ENCODE results near the gene ANAPC2.

ANAPC2 gene

GRCh38 chr9:137152844-137153405 lies 35.4 kb downstream of the ANAPC2 start:
- 94% methylated on average over 7 of the region's 7 CpGs for WGBS (ENCODE audit: insufficient coverage)
- Histone ChIP-seq H3K4me1 (ENCODE audit: control extremely low read depth in 1 of 4, control insufficient read depth in 4 of 4, insufficient read depth in 4 of 4, low read length in 3 of 4) (peaks cover 0 to 14% (median 8%) of the 10 kb centered on the region in 4 experiments), H3K27ac (ENCODE audit: insufficient read depth in 1 of 2, low read depth in 1 of 2, low read length in 2 of 2, poor library complexity in 1 of 2, severe bottlenecking in 2 of 2) (no peak overlapping the region), H3K36me3 (ENCODE audit: control insufficient read depth in 4 of 4, insufficient read depth in 4 of 4, low read length in 3 of 4) (no peaks in the 10 kb centered on the region), H3K4me3 (ENCODE audit: control insufficient read depth in 1 of 7, extremely low read depth in 1 of 7, insufficient read depth in 4 of 7, low read depth in 2 of 7, low read length in 6 of 7) (no peak overlapping the region), H3K27me3 (replicated peaks in 2 of 5; ENCODE audit: control insufficient read depth in 4 of 5, insufficient read depth in 5 of 5, low read length in 4 of 5) (peaks cover 0 to 49% (median 14%) of the 10 kb centered on the region in 5 experiments), H3K9me3 (ENCODE audit: control extremely low read depth in 1 of 5, control insufficient read depth in 4 of 5, insufficient read depth in 2 of 5, low read depth in 1 of 5, low read length in 4 of 5) (no peaks in the 10 kb centered on the region)
- ChIA-PET POLR2A (no interaction called here), CTCF (no interaction called here)
- DNase-seq: no peak

- no peaks in the 10 kb centered on the region for H3K36me3 ChIP-seq (ENCODE audit: control insufficient read depth in 4 of 4, insufficient read depth in 4 of 4, low read length in 3 of 4)
- H3K4me1 ChIP-seq (ENCODE audit: control extremely low read depth in 1 of 4, control insufficient read depth in 4 of 4, insufficient read depth in 4 of 4, low read length in 3 of 4): no peaks in the 10 kb centered on the region
- DNase-seq: peak in 2 of 3 donors; percentile 59 to 66
- H3K4me3 ChIP-seq (ENCODE audit: control insufficient read depth in 1 of 7, extremely low read depth in 1 of 7, insufficient read depth in 4 of 7, low read depth in 2 of 7, low read length in 6 of 7): no peak overlapping the region
- H3K27me3 ChIP-seq (replicated peaks in 2 of 5; ENCODE audit: control insufficient read depth in 4 of 5, insufficient read depth in 5 of 5, low read length in 4 of 5): peaks cover 0 to 47% (median 6%) of the 10 kb centered on the region in 5 experiments
- ChIA-PET POLR2A (no interaction called here), CTCF (interaction anchor here (1.0 kb wide), 1 partner anchor 73 kb away, joined by 3 read pairs; no protein-coding TSS in a partner anchor)
- no peaks in the 10 kb centered on the region for H3K9me3 ChIP-seq (ENCODE audit: control extremely low read depth in 1 of 5, control insufficient read depth in 4 of 5, insufficient read depth in 2 of 5, low read depth in 1 of 5, low read length in 4 of 5)
- no peak overlapping the region for H3K27ac ChIP-seq (ENCODE audit: insufficient read depth in 1 of 2, low read depth in 1 of 2, low read length in 2 of 2, poor library complexity in 1 of 2, severe bottlenecking in 2 of 2)
- WGBS (ENCODE audit: insufficient coverage): 22% methylated on average over 27 of the region's 34 CpGs
Measured at GRCh38 chr9:137150617-137151457, 37.5 kb downstream of the ANAPC2 start.

DNA sequence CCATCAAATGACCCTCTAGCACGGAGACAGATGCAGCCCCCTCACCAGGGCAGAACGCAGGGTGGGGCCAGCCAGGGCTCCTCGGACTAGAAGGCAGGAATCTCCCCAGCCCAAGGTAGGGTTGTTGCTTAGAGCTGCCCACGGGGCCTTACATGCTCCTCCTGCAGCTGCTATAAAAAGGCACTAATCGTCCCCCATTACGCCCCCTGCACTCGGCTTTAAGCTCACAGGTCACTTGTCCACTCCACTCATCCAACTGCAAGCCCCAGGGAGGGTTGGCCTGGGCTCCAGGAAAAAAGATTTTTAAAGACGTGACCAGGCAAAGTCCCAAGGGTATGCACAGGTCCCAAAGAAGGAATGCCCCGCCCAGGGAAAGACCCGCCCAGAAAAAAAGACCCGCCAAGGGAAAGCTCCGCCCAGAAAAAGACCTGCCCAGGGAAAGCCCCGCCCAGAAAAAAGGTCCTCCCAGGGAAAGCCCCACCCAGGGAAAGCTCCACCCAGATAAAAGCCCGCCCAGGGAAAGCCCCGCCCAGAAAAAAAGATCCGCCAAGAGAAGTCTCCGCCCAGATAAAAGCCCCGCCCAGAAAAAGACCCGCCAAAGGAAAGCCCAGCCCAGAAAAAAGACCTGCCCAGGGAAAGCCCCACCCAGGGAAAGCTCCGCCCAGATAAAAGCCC lies 38.3 kb downstream of the ANAPC2 start:
- H3K9me3 ChIP-seq (ENCODE audit: control extremely low read depth in 1 of 5, control insufficient read depth in 4 of 5, insufficient read depth in 2 of 5, low read depth in 1 of 5, low read length in 4 of 5): no peaks in the 10 kb centered on the region
- 63% methylated on average over 17 of the region's 20 CpGs for WGBS (ENCODE audit: insufficient coverage)
- no peak for DNase-seq
- H3K4me3 ChIP-seq (ENCODE audit: control insufficient read depth in 1 of 7, extremely low read depth in 1 of 7, insufficient read depth in 4 of 7, low read depth in 2 of 7, low read length in 6 of 7): no peak overlapping the region
- no peaks in the 10 kb centered on the region for H3K36me3 ChIP-seq (ENCODE audit: control insufficient read depth in 4 of 4, insufficient read depth in 4 of 4, low read length in 3 of 4)
- H3K27ac ChIP-seq (ENCODE audit: insufficient read depth in 1 of 2, low read depth in 1 of 2, low read length in 2 of 2, poor library complexity in 1 of 2, severe bottlenecking in 2 of 2): no peak overlapping the region
- peaks cover 0 to 42% (median 3%) of the 10 kb centered on the region in 5 experiments for H3K27me3 ChIP-seq (replicated peaks in 2 of 5; ENCODE audit: control insufficient read depth in 4 of 5, insufficient read depth in 5 of 5, low read length in 4 of 5)
- POLR2A ChIA-PET: no interaction called here
- CTCF ChIA-PET: interaction anchor here (1.0 kb wide), 1 partner anchor 74 kb away, joined by 3 read pairs; no protein-coding TSS in a partner anchor
- no peaks in the 10 kb centered on the region for H3K4me1 ChIP-seq (ENCODE audit: control extremely low read depth in 1 of 4, control insufficient read depth in 4 of 4, insufficient read depth in 4 of 4, low read length in 3 of 4)

- H3K36me3 ChIP-seq (ENCODE audit: control insufficient read depth in 4 of 4, insufficient read depth in 4 of 4, low read length in 3 of 4): no peaks in the 10 kb centered on the region
- H3K27ac ChIP-seq (ENCODE audit: insufficient read depth in 1 of 2, low read depth in 1 of 2, low read length in 2 of 2, poor library complexity in 1 of 2, severe bottlenecking in 2 of 2): no peak overlapping the region
- 84% methylated on average over 4 of the region's 5 CpGs for WGBS (ENCODE audit: insufficient coverage)
- no peaks in the 10 kb centered on the region for H3K9me3 ChIP-seq (ENCODE audit: control extremely low read depth in 1 of 5, control insufficient read depth in 4 of 5, insufficient read depth in 2 of 5, low read depth in 1 of 5, low read length in 4 of 5)
- POLR2A ChIA-PET: no interaction called here
- CTCF ChIA-PET: interaction anchor here (1.0 kb wide), 1 partner anchor 27 kb away, joined by 3 read pairs; no protein-coding TSS in a partner anchor
- peaks cover 0 to 36% (median 3%) of the 10 kb centered on the region in 5 experiments for H3K27me3 ChIP-seq (replicated peaks in 2 of 5; ENCODE audit: control insufficient read depth in 4 of 5, insufficient read depth in 5 of 5, low read length in 4 of 5)
- DNase-seq: no peak
- no peak overlapping the region for H3K4me3 ChIP-seq (ENCODE audit: control insufficient read depth in 1 of 7, extremely low read depth in 1 of 7, insufficient read depth in 4 of 7, low read depth in 2 of 7, low read length in 6 of 7)
- H3K4me1 ChIP-seq (ENCODE audit: control extremely low read depth in 1 of 4, control insufficient read depth in 4 of 4, insufficient read depth in 4 of 4, low read length in 3 of 4): no peaks in the 10 kb centered on the region
Measured at GRCh38 chr9:137149363-137149762, 39.0 kb downstream of the ANAPC2 start.

DNA sequence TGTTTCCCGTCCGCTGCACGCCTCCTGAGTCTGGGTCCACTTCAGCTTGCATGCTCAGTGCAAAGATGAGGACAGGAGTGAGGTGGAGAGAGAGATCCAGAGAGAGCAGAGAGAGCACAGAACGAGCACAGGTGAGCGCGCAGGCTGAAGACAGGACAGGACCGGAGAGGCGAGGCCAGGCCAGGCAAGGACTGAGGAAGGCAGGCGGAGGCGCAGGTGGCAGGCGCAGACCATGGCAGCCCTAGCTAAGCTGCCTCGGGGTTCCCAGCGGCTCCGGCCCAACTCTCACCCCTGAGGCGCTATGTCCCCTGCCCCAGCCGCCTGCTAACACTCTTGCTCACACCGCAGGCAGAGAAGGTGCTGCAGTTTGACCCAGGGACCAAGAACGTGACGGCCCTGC lies 39.7 kb downstream of the ANAPC2 start:
- Histone ChIP-seq H3K27ac (ENCODE audit: insufficient read depth in 1 of 2, low read depth in 1 of 2, low read length in 2 of 2, poor library complexity in 1 of 2, severe bottlenecking in 2 of 2) (no peak overlapping the region), H3K9me3 (ENCODE audit: control extremely low read depth in 1 of 5, control insufficient read depth in 4 of 5, insufficient read depth in 2 of 5, low read depth in 1 of 5, low read length in 4 of 5) (no peaks in the 10 kb centered on the region), H3K36me3 (ENCODE audit: control insufficient read depth in 4 of 4, insufficient read depth in 4 of 4, low read length in 3 of 4) (no peaks in the 10 kb centered on the region), H3K27me3 (replicated peaks in 2 of 5; ENCODE audit: control insufficient read depth in 4 of 5, insufficient read depth in 5 of 5, low read length in 4 of 5) (peaks cover 0 to 41% (median 4%) of the 10 kb centered on the region in 5 experiments), H3K4me1 (ENCODE audit: control extremely low read depth in 1 of 4, control insufficient read depth in 4 of 4, insufficient read depth in 4 of 4, low read length in 3 of 4) (no peaks in the 10 kb centered on the region), H3K4me3 (ENCODE audit: control insufficient read depth in 1 of 7, extremely low read depth in 1 of 7, insufficient read depth in 4 of 7, low read depth in 2 of 7, low read length in 6 of 7) (no peak overlapping the region)
- DNase-seq: no peak
- CTCF ChIA-PET: interaction anchor here (1.0 kb wide), 1 partner anchor 27 kb away, joined by 3 read pairs; no protein-coding TSS in a partner anchor
- POLR2A ChIA-PET: interaction anchor here (0.6 kb wide), 1 partner anchor 540 kb away, joined by 3 read pairs; no protein-coding TSS in a partner anchor
- 94% methylated on average over 19 of the region's 19 CpGs for WGBS (ENCODE audit: insufficient coverage)

GRCh38 chr9:137148242-137148641 lies 40.1 kb downstream of the ANAPC2 start:
- no peaks in the 10 kb centered on the region for H3K4me1 ChIP-seq (ENCODE audit: control extremely low read depth in 1 of 4, control insufficient read depth in 4 of 4, insufficient read depth in 4 of 4, low read length in 3 of 4)
- H3K4me3 ChIP-seq (ENCODE audit: control insufficient read depth in 1 of 7, extremely low read depth in 1 of 7, insufficient read depth in 4 of 7, low read depth in 2 of 7, low read length in 6 of 7): no peak overlapping the region
- CTCF ChIA-PET: interaction anchor here (1.0 kb wide), 1 partner anchor 28 kb away, joined by 3 read pairs; no protein-coding TSS in a partner anchor
- H3K27me3 ChIP-seq (replicated peaks in 2 of 5; ENCODE audit: control insufficient read depth in 4 of 5, insufficient read depth in 5 of 5, low read length in 4 of 5): peaks cover 0 to 45% (median 4%) of the 10 kb centered on the region in 5 experiments
- no peaks in the 10 kb centered on the region for H3K9me3 ChIP-seq (ENCODE audit: control extremely low read depth in 1 of 5, control insufficient read depth in 4 of 5, insufficient read depth in 2 of 5, low read depth in 1 of 5, low read length in 4 of 5)
- WGBS (ENCODE audit: insufficient coverage): 76% methylated on average over 26 of the region's 27 CpGs
- no peak for DNase-seq
- no peaks in the 10 kb centered on the region for H3K36me3 ChIP-seq (ENCODE audit: control insufficient read depth in 4 of 4, insufficient read depth in 4 of 4, low read length in 3 of 4)
- POLR2A ChIA-PET: interaction anchor here (0.6 kb wide), 1 partner anchor 540 kb away, joined by 3 read pairs; no protein-coding TSS in a partner anchor
- no peak overlapping the region for H3K27ac ChIP-seq (ENCODE audit: insufficient read depth in 1 of 2, low read depth in 1 of 2, low read length in 2 of 2, poor library complexity in 1 of 2, severe bottlenecking in 2 of 2)

Measured in common myeloid progenitor, CD34-positive (primary cell).